K562 (cell line): ENCODE measurements around the gene TSC1. TPM values are rescaled to one million over a fixed set of nuclear protein-coding genes. Genes with fewer than 3 reads are reported as not detected.

ENCODE experiments used
- CHD2 ChIP-seq: IDR thresholded peaks from 2 replicates; pipeline ENCODE4 v1.6.1; 2011; ENCODE audit warnings: low read depth, low read length
- CREB5 ChIP-seq: fragments of 250-450 bp; sonication (Bioruptor Pico); IDR thresholded peaks from 2 replicates; pipeline ENCODE4 v1.5.0; 2020; ENCODE audit warnings: mild to moderate bottlenecking
- CREBBP ChIP-seq: IDR thresholded peaks from one replicate; pipeline ENCODE4 v1.6.1; 2012; ENCODE audit warnings: low read depth, mild to moderate bottlenecking, control low read depth, inconsistent platforms, low read length
- ELF4 ChIP-seq: fragments of 450-650 bp; formaldehyde crosslinking; IDR thresholded peaks from 2 replicates; pipeline ENCODE4 v1.4.0; 2022; ENCODE audit warnings: missing genetic modification characterization
- ESRRB ChIP-seq: fragments of 250-450 bp; sonication (Bioruptor Pico); IDR thresholded peaks from 2 replicates; pipeline ENCODE4 v1.5.0; 2020; ENCODE audit warnings: mild to moderate bottlenecking, moderate library complexity, borderline replicate concordance
- ETV1 ChIP-seq: fragments of 450-650 bp; conservative IDR thresholded peaks from 2 replicates; pipeline ENCODE4 v1.6.1; 2016; ENCODE audit warnings: missing genetic modification characterization, control low read depth, low read depth, missing compliant biosample characterization
- FUS ChIP-seq: fragments of 200-400 bp; formaldehyde crosslinking; optimal IDR thresholded peaks from 2 replicates; pipeline ENCODE3; 2017; ENCODE audit warnings: low read depth, low read length
- GABPA ChIP-seq: fragments of 200-800 bp; sonication (Bioruptor generic); conservative IDR thresholded peaks from 2 replicates; pipeline ENCODE4 v1.6.1; 2016; ENCODE audit warnings: low read depth, missing genetic modification characterization, missing compliant biosample characterization
- GABPB1 ChIP-seq: sonication (generic); formaldehyde crosslinking; IDR thresholded peaks from 2 replicates; pipeline ENCODE4 v1.8.0; 2022; ENCODE audit warnings: mild to moderate bottlenecking, missing genetic modification reagents
- KDM1A ChIP-seq, 2 experiments: fragments of 450-650 bp; IDR thresholded peaks; 2 replicates each; pipeline ENCODE4 v1.6.1; 2016; ENCODE audit warnings: mild to moderate bottlenecking in 2 of 2
- NCOR1 ChIP-seq: fragments of 450-650 bp; IDR thresholded peaks from 2 replicates; pipeline ENCODE4 v1.6.1; 2016; ENCODE audit warnings: mild to moderate bottlenecking, moderate library complexity
- NONO ChIP-seq, 2 experiments: fragments of 200-400 bp in 1 of 2; fragments of 450-650 bp in 1 of 2; formaldehyde crosslinking in 1 of 2; IDR thresholded peaks; 2 replicates each; pipeline ENCODE4 v1.6.1; 2017; ENCODE audit warnings: low read depth in 2 of 2, mild to moderate bottlenecking in 2 of 2, moderate library complexity in 2 of 2, low read length in 1 of 2
- NR3C1 ChIP-seq: sonication (generic); formaldehyde crosslinking; IDR thresholded peaks from 2 replicates; pipeline ENCODE4 v1.8.1; 2022; ENCODE audit warnings: missing genetic modification reagents
- PCBP2 ChIP-seq: fragments of 200-400 bp; formaldehyde crosslinking; IDR thresholded peaks from 2 replicates; pipeline ENCODE4 v1.6.1; 2018; ENCODE audit warnings: low read length, low read depth, mild to moderate bottlenecking, moderate library complexity; ENCODE audit not compliant: poor library complexity, severe bottlenecking
- PML ChIP-seq: IDR thresholded peaks from 2 replicates; pipeline ENCODE4 v1.6.1; 2012; ENCODE audit warnings: low read length, inconsistent platforms
- SNIP1 ChIP-seq: fragments of 450-650 bp; IDR thresholded peaks from 2 replicates; pipeline ENCODE4 v1.7.1; 2017; ENCODE audit warnings: low read depth, mild to moderate bottlenecking
- STAG1 ChIP-seq: sonication (generic); formaldehyde crosslinking; IDR thresholded peaks from 2 replicates; pipeline ENCODE4 v1.5.0; 2020; ENCODE audit warnings: missing genetic modification reagents, borderline replicate concordance
- TCF3 ChIP-seq: sonication (generic); formaldehyde crosslinking; IDR thresholded peaks from 2 replicates; pipeline ENCODE4 v1.4.0; 2020; ENCODE audit warnings: mild to moderate bottlenecking, missing genetic modification reagents
- ZKSCAN8 ChIP-seq: fragments of 200-800 bp; sonication (Bioruptor generic); IDR thresholded peaks from 2 replicates; pipeline ENCODE4 v1.6.1; 2016; ENCODE audit warnings: missing genetic modification characterization, missing compliant biosample characterization
- ZNF217 ChIP-seq: sonication (generic); formaldehyde crosslinking; IDR thresholded peaks from 2 replicates; pipeline ENCODE4 v1.8.0; 2022; ENCODE audit warnings: mild to moderate bottlenecking, missing genetic modification reagents
- ZNF253 ChIP-seq: fragments of 250-450 bp; sonication (Bioruptor Pico); conservative IDR thresholded peaks from 2 replicates; pipeline ENCODE4 v1.6.1; 2021; ENCODE audit warnings: mild to moderate bottlenecking
- ZNF408 ChIP-seq: fragments of 250-450 bp; sonication (Bioruptor Pico); IDR thresholded peaks from 2 replicates; pipeline ENCODE4 v1.4.0; 2020; ENCODE audit warnings: low read depth, mild to moderate bottlenecking, moderate library complexity
- polyA plus RNA-seq, 8 experiments: library from polyadenylated mRNA; depleted of rRNA in 4 of 8; stranded (reverse) in 5 of 8; unstranded in 3 of 8; fragments of >200 nt; fragmentation: Nextera tagmentation in 2 of 8; fragmentation: Illumina TruSeq in 1 of 8; extraction: Ambion mirVana in 2 of 8; extraction: Trizol in 1 of 8; gene quantifications; 2 replicates each; pipeline versions ENCODE4 v1.2.1 to v1.2.3, GENCODE V29; 2011 to 2014; ENCODE audit warnings: inconsistent platforms in 1 of 8, missing spikeins in 1 of 8
- total RNA-seq, 7 experiments: library from RNA; depleted of rRNA in 6 of 7; stranded (reverse); fragments of >200 nt in 6 of 7; fragmentation: Illumina TruSeq in 2 of 7; extraction: Trizol in 2 of 7; gene quantifications; 2 replicates each; pipeline versions ENCODE4 v1.2.1 to v1.2.3, GENCODE V29; 2011 to 2021; ENCODE audit warnings: low replicate concordance in 1 of 7

TSC1 gene
- total and polyA plus RNA-seq, 9 of the 15 experiments (the other 6 are each of a cell fraction or from before 2014, with no cell fraction given), result 6.9 to 37.6 (median 18.6) TPM

DNA sequence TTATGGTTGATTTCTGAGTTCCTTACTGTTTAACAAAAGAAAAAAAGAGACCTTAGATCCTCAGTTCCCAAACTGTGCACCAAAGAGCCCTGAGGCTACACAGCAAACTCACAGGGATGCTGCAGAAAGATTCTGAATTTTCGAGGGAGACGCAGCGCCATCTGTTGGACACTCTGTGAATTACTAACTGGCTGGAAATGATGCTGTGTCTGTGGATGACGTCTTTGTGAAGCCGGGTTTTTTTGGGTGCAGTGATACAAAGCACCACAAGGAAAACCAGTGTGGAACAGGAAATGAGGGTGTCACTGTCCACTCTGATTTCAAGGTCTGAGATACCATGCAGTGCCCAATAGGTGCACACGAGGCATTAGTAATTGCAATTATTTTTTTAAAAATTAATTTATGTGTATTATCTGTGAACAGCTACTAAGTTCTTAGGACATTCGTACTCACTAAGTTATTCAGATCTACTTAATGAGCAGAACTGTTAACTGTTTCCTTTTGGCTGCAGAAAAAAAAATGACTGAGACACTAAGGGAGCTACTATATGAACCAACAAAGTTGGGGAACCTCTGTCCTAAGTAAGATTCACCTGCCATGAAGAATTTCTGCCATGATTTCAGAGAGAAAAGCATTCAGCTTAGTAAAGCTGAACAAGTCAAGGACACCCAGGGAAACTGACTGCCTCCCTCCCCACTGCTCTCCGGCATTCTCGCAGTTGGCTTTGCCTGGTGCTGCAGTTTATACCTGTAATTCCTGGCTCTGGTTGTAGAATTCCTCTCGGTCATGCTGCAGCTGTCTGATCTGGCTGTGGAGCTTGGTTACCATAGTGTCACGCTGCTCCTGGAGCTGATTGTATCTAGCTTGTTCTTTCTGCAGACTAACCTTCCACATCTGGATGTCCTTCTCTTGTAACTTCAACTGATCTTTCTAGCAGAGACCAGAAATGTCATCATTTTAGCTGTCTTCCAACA lies 42.3 kb downstream of the TSC1 start (continued):
- TF ChIP-seq FUS (no peak), GABPB1 (CRISPR knock-in tag) (0 out of 2 replicates have a peak, but pooled peaks have one; percentile 42), STAG1 (CRISPR knock-in tag) (no peak), ZNF408 (CRISPR knock-in tag) (no peak), ELF4 (CRISPR knock-in tag) (no peak), PML (no peak), GABPA (peak; percentile 39), CHD2 (no peak), ZKSCAN8 (no peak), CREBBP (no peak), ZNF253 (CRISPR knock-in tag) (no peak), PCBP2 (no peak), ZNF217 (CRISPR knock-in tag) (no peak), NONO (IDR thresholded peaks at IDR 0.05; ENCODE audit: low read depth in 2 of 2, low read length in 1 of 2) (no peak), ETV1 (tag) (peak; percentile 62), SNIP1 (no peak), KDM1A (IDR thresholded peaks at IDR 0.05) (peak; percentile 50 to 52; a peak in 2 of 4 replicates), ESRRB (no peak), NR3C1 (CRISPR knock-in tag) (no peak), TCF3 (CRISPR knock-in tag) (no peak), CREB5 (CRISPR knock-in tag) (no peak), NCOR1 (no peak)
